ENCODE measurements around the gene DUOXA2.
A peak's percentile ranks its signal among the peaks of the same experiment; 100 is the strongest.

DUOXA2 gene

GRCh38 chr15:45116482-45117307, 2.6 kb downstream of the DUOXA2 start:
- DNase-seq (ENCODE audit: insufficient read length, low spot score) (no peak), FAIRE-seq (no peak)
- no peak for TF ChIP-seq POLR2AphosphoS5 (IDR thresholded peaks at IDR 0.05; ENCODE audit: low read depth, low read length)
- no peak for TF ChIP-seq TAF1 (IDR thresholded peaks at IDR 0.05; ENCODE audit: low read depth, low read length)
- TF ChIP-seq POU2F2 (IDR thresholded peaks at IDR 0.05; ENCODE audit: low read depth, low read length), result no peak
- no peak for TF ChIP-seq POLR2A (IDR thresholded peaks at IDR 0.05; ENCODE audit: low read depth, low read length)
- no peak for TF ChIP-seq SPI1 (IDR thresholded peaks at IDR 0.05; ENCODE audit: low read depth, low read length)
- TF ChIP-seq PAX5 (IDR thresholded peaks at IDR 0.05; ENCODE audit: insufficient read depth, low read length, severe bottlenecking), result no peak

GRCh38 chr15:45117308-45118130, 3.4 kb downstream of the DUOXA2 start:
- no peak for DNase-seq (ENCODE audit: insufficient read length, low spot score)
- TF ChIP-seq PAX5 (IDR thresholded peaks at IDR 0.05; ENCODE audit: insufficient read depth, low read length, severe bottlenecking) (no peak), POU2F2 (IDR thresholded peaks at IDR 0.05; ENCODE audit: low read depth, low read length) (no peak)
- FAIRE-seq, result no peak

- TF ChIP-seq PAX5 (IDR thresholded peaks at IDR 0.05; ENCODE audit: insufficient read depth, low read length, severe bottlenecking) (peak; percentile 16), SPI1 (IDR thresholded peaks at IDR 0.05; ENCODE audit: low read depth, low read length) (no peak), TAF1 (IDR thresholded peaks at IDR 0.05; ENCODE audit: low read depth, low read length) (no peak)
- FAIRE-seq (peak; percentile 96), DNase-seq (ENCODE audit: insufficient read length, low spot score) (peak; percentile 88)
Observed at GRCh38 chr15:45118131-45118588, 4.0 kb downstream of the DUOXA2 start.

GRCh38 chr15:45118996-45119395, 4.9 kb downstream of the DUOXA2 start:
- TF ChIP-seq TAF1 (IDR thresholded peaks at IDR 0.05; ENCODE audit: low read depth, low read length) (no peak), PAX5 (IDR thresholded peaks at IDR 0.05; ENCODE audit: insufficient read depth, low read length, severe bottlenecking) (no peak), POU2F2 (IDR thresholded peaks at IDR 0.05; ENCODE audit: low read depth, low read length) (no peak), SPI1 (IDR thresholded peaks at IDR 0.05; ENCODE audit: low read depth, low read length) (no peak), POLR2AphosphoS5 (IDR thresholded peaks at IDR 0.05; ENCODE audit: low read depth, low read length) (no peak)
- FAIRE-seq (no peak), DNase-seq (ENCODE audit: insufficient read length, low spot score) (no peak)

- FAIRE-seq (no peak), DNase-seq (ENCODE audit: insufficient read length, low spot score) (no peak)
- no peak for TF ChIP-seq SPI1 (IDR thresholded peaks at IDR 0.05; ENCODE audit: low read depth, low read length)
- no peak for TF ChIP-seq POLR2AphosphoS5 (IDR thresholded peaks at IDR 0.05; ENCODE audit: low read depth, low read length)
- no peak for TF ChIP-seq TAF1 (IDR thresholded peaks at IDR 0.05; ENCODE audit: low read depth, low read length)
- no peak for TF ChIP-seq POLR2A (IDR thresholded peaks at IDR 0.05; ENCODE audit: low read depth, low read length)
- no peak for TF ChIP-seq POU2F2 (IDR thresholded peaks at IDR 0.05; ENCODE audit: low read depth, low read length)
- no peak for TF ChIP-seq PAX5 (IDR thresholded peaks at IDR 0.05; ENCODE audit: insufficient read depth, low read length, severe bottlenecking)
Observed at GRCh38 chr15:45120081-45120972, 6.2 kb downstream of the DUOXA2 start.

GRCh38 chr15:45121020-45121419, 6.9 kb downstream of the DUOXA2 start:
- FAIRE-seq, result no peak
- no peak for DNase-seq (ENCODE audit: insufficient read length, low spot score)
- TF ChIP-seq POLR2AphosphoS5 (IDR thresholded peaks at IDR 0.05; ENCODE audit: low read depth, low read length) (no peak), PAX5 (IDR thresholded peaks at IDR 0.05; ENCODE audit: insufficient read depth, low read length, severe bottlenecking) (no peak), SPI1 (IDR thresholded peaks at IDR 0.05; ENCODE audit: low read depth, low read length) (no peak), POLR2A (IDR thresholded peaks at IDR 0.05; ENCODE audit: low read depth, low read length) (no peak), TAF1 (IDR thresholded peaks at IDR 0.05; ENCODE audit: low read depth, low read length) (no peak), POU2F2 (IDR thresholded peaks at IDR 0.05; ENCODE audit: low read depth, low read length) (no peak)

GRCh38 chr15:45121706-45122417, 7.7 kb downstream of the DUOXA2 start:
- FAIRE-seq, result no peak
- DNase-seq (ENCODE audit: insufficient read length, low spot score), result no peak
- TF ChIP-seq POU2F2 (IDR thresholded peaks at IDR 0.05; ENCODE audit: low read depth, low read length) (no peak), SPI1 (IDR thresholded peaks at IDR 0.05; ENCODE audit: low read depth, low read length) (no peak), TAF1 (IDR thresholded peaks at IDR 0.05; ENCODE audit: low read depth, low read length) (no peak), POLR2AphosphoS5 (IDR thresholded peaks at IDR 0.05; ENCODE audit: low read depth, low read length) (no peak), PAX5 (IDR thresholded peaks at IDR 0.05; ENCODE audit: insufficient read depth, low read length, severe bottlenecking) (no peak), POLR2A (IDR thresholded peaks at IDR 0.05; ENCODE audit: low read depth, low read length) (no peak)

- TF ChIP-seq POLR2A (IDR thresholded peaks at IDR 0.05; ENCODE audit: low read depth, low read length) (no peak), POU2F2 (IDR thresholded peaks at IDR 0.05; ENCODE audit: low read depth, low read length) (no peak)
- no peak for DNase-seq (ENCODE audit: insufficient read length, low spot score)
- FAIRE-seq, result no peak
Observed at GRCh38 chr15:45122719-45123118, 8.6 kb downstream of the DUOXA2 start.

- no peak for FAIRE-seq
- TF ChIP-seq POLR2A (IDR thresholded peaks at IDR 0.05; ENCODE audit: low read depth, low read length) (no peak), POU2F2 (IDR thresholded peaks at IDR 0.05; ENCODE audit: low read depth, low read length) (no peak), SPI1 (IDR thresholded peaks at IDR 0.05; ENCODE audit: low read depth, low read length) (no peak)
- no peak for DNase-seq (ENCODE audit: insufficient read length, low spot score)
Observed at GRCh38 chr15:45123397-45123796, 9.3 kb downstream of the DUOXA2 start.

Data from GM12891 (cell line).